ENCODE measurements around the gene ELFN2.

GRCh38 chr22:37369483-37369882 lies 57.8 kb downstream of the ELFN2 start:
- TF ChIP-seq POLR2A (IDR thresholded peaks at IDR 0.05) (no peak), CTCF (IDR thresholded peaks at IDR 0.05) (no peak), POLR2AphosphoS5 (IDR thresholded peaks at IDR 0.05) (no peak)
